Kidney (tissue), 14 donors: ENCODE data around the gene LRRC43. TPM values are rescaled to one million over a fixed set of nuclear protein-coding genes. Genes with fewer than 3 reads are reported as not detected.

Experiments
- DNase-seq, 5 donors: peaks; one replicate each; pipeline ENCODE4 v3.0.0-alpha.2; 2013 to 2020
- FAIRE-seq: peaks from 2 replicates; lab custom pipeline; 2012; peaks lifted over from hg19 to GRCh38; lab: Jason Lieb, UNC
- H3K27ac ChIP-seq, 2 donors: one replicate each; pipeline ENCODE4 v1.7.0; 2013; ENCODE audit warnings: low read depth in 2 of 2, low read length in 2 of 2, inconsistent platforms in 1 of 2
- H3K27me3 ChIP-seq: one replicate; pipeline ENCODE4 v1.7.1; 2013; ENCODE audit warnings: low read length, inconsistent platforms; ENCODE audit not compliant: control insufficient read depth, insufficient read depth
- H3K36me3 ChIP-seq, 3 donors: one replicate each; pipeline versions ENCODE4 v1.7.0 to v1.7.1; 2013; ENCODE audit warnings: low read length in 3 of 3, control low read depth in 1 of 3, inconsistent platforms in 1 of 3; ENCODE audit not compliant: insufficient read depth in 3 of 3, control insufficient read depth in 2 of 3
- H3K4me1 ChIP-seq, 3 donors: one replicate each; pipeline versions ENCODE4 v1.7.0 to v1.7.1; 2013; ENCODE audit warnings: low read length in 3 of 3, inconsistent platforms in 1 of 3, low read depth in 1 of 3; ENCODE audit not compliant: control insufficient read depth in 2 of 3, insufficient read depth in 2 of 3
- H3K4me3 ChIP-seq, 3 donors: one replicate each; pipeline versions ENCODE4 v1.7.0 to v1.8.1; 2013; ENCODE audit warnings: low read length in 3 of 3, control low read depth in 1 of 3, inconsistent platforms in 1 of 3
- H3K9ac ChIP-seq, 3 donors: one replicate each; pipeline versions ENCODE4 v1.7.0 to v1.7.1; 2013; ENCODE audit warnings: low read length in 3 of 3, control low read depth in 1 of 3, inconsistent platforms in 1 of 3
- H3K9me3 ChIP-seq, 3 donors: one replicate each; pipeline versions ENCODE4 v1.7.0 to v1.7.1; 2013; ENCODE audit warnings: low read length in 3 of 3, control low read depth in 1 of 3, inconsistent platforms in 1 of 3; ENCODE audit not compliant: control insufficient read depth in 2 of 3, insufficient read depth in 1 of 3
- CTCF ChIP-seq: IDR thresholded peaks from 3 replicates; pipeline ENCODE4 v1.5.1; 2012; ENCODE audit warnings: mild to moderate bottlenecking, moderate library complexity, borderline replicate concordance; ENCODE audit not compliant: insufficient read depth; ENCODE audit errors: extremely low read depth
- intact Hi-C: fragments of 100-400 bp; cut with DNase I; formaldehyde crosslinking; loops from one replicate; pipeline ENCODE4 v1.11.1; 2022
- polyA plus RNA-seq: library from polyadenylated mRNA; stranded (reverse); fragments of 350-450 nt; fragmentation: Illumina TruSeq; extraction: RNeasy Lipid Tissue Mini Kit (QIAGEN cat#74804); gene quantifications from one replicate; pipeline ENCODE4 v1.2.3, GENCODE V29; 2014; ENCODE audit warnings: low read depth, low replicate concordance; ENCODE audit not compliant: insufficient read depth
- total RNA-seq: library from RNA; stranded (reverse); fragmentation: NEBNext Ultra II Directional; extraction: Animal tissue kit (Norgen Biotek cat#: 25700); gene quantifications from one replicate; pipeline ENCODE4 v1.2.1, GENCODE V29; 2021
- donor health status: control.
- donor health status: control.
- donor health status: control.
- donor health status: control.
- donor health status: control.
- donor health status: DM: yes; HTN: yes; CAD: no.
- donor health status: Normal renal cell carcinoma (clear cell type).

LRRC43 gene
- total and polyA plus RNA-seq, 2 donors from 2014 or later = 4.8 to 7.9 TPM

- no peak for TF ChIP-seq CTCF
- Histone ChIP-seq H3K27ac (no peak overlapping the region), H3K4me1 (no peaks in the 10 kb centered on the region), H3K9ac (no peak overlapping the region), H3K36me3 (no peaks in the 10 kb centered on the region), H3K27me3 (no peaks in the 10 kb centered on the region), H3K9me3 (no peaks in the 10 kb centered on the region), H3K4me3 (no peak overlapping the region)
- DNase-seq (no peak), FAIRE-seq (no peak)
- intact Hi-C loops = no loop called here
Measured at GRCh38 chr12:122162976-122163375, 19.9 kb upstream of the LRRC43 start.

- FAIRE-seq (no peak), DNase-seq (no peak)
- no peak for TF ChIP-seq CTCF
- H3K4me3 ChIP-seq = no peak overlapping the region
- no peak overlapping the region for H3K27ac ChIP-seq
- no peaks in the 10 kb centered on the region for H3K9me3 ChIP-seq
- H3K36me3 ChIP-seq = no peaks in the 10 kb centered on the region
- H3K4me1 ChIP-seq = no peaks in the 10 kb centered on the region
- no peak overlapping the region for H3K9ac ChIP-seq
- intact Hi-C loops = no loop called here
- H3K27me3 ChIP-seq = no peaks in the 10 kb centered on the region
Measured at GRCh38 chr12:122166422-122167349, 16.2 kb upstream of the LRRC43 start.

- Histone ChIP-seq H3K9me3 (no peaks in the 10 kb centered on the region), H3K9ac (no peak overlapping the region), H3K27me3 (no peaks in the 10 kb centered on the region), H3K4me1 (no peaks in the 10 kb centered on the region), H3K4me3 (no peak overlapping the region), H3K27ac (no peak overlapping the region), H3K36me3 (no peaks in the 10 kb centered on the region)
- intact Hi-C loops = no loop called here
- no peak for TF ChIP-seq CTCF
- no peak for FAIRE-seq
- DNase-seq = no peak
Measured at GRCh38 chr12:122167356-122167925, 15.5 kb upstream of the LRRC43 start.
